NCI-H1105 treated with DMSO at 0.1 percent for 48 hours (cell line): ENCODE data around the gene FAM120C.

Source experiments
- DNase-seq: peaks from one replicate; lab custom pipeline; 2025; lab: John Stamatoyannopoulos, UW

FAM120C gene

GRCh38 chrX:54182864-54183613 is at the start of gene FAM120C:
TSS of gene FAM120C (minus strand) at chrX:54183254. CDS start at chrX:54183198, 56 bp downstream.
- peak; percentile 75 for DNase-seq

GRCh38 chrX:54230435-54231148 is 47.5 kb upstream of the FAM120C start:
- DNase-seq: no peak

GRCh38 chrX:54223581-54223980 is 40.5 kb upstream of the FAM120C start:
- no peak for DNase-seq

DNA sequence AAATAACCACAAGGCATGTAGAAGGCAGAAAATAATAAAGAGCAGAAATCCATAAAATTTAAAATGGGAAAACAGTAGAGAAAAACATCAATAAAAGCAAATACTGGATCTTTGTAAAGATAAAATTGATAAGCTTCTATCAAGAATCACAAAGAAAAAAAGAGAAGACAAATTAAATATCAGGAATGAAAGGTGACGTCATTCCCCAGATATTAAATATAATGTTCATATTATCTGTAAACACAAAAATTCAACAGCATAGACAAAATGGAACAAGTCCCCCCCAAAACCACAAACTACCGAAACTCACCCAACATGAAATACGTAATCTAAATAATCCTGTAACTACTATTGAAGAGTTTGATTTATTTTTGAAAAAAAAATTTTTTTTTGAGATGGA is 30.5 kb upstream of the FAM120C start:
- DNase-seq: no peak

DNA sequence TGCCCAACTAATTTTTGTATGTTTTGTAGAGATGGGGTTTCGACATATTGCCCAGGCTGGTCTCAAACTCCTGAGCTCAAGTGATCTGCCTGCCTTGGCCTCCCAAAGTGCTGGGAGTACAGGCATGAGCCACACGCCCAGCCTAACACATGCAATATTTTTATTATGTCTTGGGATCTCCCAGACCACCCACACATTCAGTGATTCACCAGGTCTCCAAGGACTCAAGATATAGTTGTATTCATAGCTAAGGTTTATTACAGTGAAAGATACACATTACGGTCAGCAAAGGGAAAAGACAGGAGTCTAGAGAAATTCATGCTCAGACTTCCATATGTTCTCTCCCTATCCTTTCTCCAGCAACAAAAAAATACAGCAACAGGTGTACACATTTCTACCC is 25.5 kb upstream of the FAM120C start:
- DNase-seq: no peak

DNA sequence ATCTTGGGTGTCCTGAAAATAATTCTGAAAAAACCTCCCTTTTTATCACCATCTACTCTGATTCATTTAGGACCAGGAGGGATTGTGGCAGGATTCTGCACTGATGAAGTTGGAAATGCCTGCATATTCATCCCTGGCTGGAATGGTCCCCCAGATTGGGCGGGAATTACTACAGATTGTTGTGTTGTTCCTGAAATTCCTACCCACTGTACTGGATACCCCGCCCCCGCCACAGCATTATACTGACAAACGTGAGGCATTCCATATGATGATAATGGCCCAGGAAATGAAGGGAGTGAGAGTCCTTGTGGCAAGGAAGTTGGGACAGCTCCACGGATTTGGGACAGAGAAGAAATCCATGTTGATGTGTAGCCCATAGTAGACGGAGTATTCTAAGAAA is 15.2 kb upstream of the FAM120C start:
- DNase-seq: no peak

DNA sequence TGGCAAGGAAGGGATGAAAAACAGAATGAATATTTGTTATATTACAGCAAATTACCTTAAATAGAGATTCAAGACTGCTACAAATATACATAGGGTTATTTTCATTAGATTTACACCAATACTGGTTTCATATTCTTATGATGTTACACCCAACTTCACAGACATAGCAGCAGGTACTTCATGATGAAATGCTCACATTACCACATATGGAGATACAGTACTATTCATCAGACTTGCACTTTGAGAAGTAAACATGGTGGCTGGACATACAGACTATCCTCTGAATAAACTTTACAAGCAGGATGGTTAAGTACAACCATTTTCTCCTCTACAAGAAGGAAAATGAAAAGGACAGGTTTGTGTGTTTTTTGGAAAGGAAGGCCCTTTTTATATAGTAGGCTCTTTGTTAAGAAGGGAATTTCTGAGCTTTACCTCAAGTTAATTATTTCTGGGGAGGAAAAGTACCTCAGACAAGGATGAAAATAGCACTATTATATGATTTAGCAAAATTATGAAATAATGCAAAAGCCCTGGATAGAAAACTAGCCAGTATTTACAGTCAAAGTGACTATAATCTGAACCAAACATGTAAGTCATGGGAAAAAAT is 12.0 kb upstream of the FAM120C start:
- DNase-seq: no peak

- no peak for DNase-seq
Measured at GRCh38 chrX:54193085-54193821, 10.2 kb upstream of the FAM120C start.

DNA sequence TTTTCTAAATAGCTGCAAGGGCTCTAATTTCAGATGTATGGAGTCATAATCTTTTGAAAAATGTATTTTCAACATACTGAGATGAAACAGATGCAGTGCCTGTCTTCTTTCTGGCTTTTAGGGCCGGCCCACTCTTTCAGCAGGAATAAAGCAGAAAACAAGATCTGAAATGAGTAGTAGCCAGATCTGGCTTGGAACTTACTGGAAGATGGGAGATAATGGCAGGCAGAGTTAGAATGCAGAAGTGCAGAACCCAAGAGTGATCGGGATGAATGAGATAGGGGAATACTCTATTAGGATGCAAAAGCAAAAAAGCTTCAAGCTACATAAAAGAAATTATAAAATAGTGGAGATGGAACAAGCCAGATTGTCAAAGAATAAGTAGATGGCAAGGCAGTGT is 1.4 kb upstream of the FAM120C start:
- DNase-seq: no peak

DNA sequence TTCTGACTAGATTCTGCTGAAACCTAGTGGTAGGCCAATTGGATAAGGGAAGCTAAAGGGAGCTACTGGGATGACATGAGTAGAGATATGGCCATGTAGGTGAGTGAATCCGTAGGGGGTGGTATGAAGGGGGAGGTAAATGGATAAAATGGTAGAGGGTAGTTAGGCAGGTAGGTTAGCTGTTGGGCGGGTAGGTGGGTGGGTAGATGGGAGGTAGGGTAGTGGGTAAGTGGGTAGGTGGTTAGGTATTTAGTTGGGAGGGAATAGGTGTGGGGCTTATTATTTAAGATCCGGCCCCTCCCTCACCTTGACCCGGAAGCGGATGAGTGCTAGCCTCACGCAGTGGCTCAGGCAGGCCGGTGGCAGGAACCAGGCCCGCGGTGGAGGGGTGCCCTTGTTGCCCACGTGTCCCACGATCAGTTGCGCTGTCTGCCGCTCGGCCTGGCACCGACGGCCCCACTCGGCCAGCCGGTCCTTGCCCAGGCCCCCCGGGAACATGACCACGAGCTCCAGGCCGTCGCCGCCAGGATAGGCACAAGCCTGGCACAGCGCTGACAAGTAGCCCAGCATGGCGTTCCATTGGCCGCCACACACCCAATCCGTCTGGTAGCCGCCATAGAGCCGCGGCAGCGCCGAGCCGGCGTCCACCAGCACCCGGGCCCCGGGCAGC is 725 bp downstream of the FAM120C start:
- DNase-seq: peak; percentile 48

GRCh38 chrX:54181202-54181953 is 1.7 kb downstream of the FAM120C start:
- DNase-seq: no peak

DNA sequence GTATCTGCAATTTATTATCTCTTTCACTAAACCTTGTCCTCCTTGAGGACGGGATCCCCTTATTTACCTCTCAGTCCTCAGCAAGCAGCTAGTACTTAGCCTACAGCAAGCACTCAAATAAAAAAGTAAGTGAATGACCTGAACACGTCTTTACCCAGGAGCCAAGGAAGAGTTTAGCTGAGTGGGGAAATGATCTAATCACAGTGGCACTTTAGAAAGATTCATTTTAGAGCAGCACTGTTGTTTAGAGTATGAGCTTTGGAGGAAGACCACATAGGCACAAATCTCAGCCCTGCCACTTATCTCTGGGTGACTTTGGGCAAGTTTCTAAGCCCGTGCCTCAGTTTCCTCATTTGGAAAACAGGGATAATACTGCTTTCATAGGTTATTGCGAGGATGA is 2.7 kb downstream of the FAM120C start:
- no peak for DNase-seq

DNA sequence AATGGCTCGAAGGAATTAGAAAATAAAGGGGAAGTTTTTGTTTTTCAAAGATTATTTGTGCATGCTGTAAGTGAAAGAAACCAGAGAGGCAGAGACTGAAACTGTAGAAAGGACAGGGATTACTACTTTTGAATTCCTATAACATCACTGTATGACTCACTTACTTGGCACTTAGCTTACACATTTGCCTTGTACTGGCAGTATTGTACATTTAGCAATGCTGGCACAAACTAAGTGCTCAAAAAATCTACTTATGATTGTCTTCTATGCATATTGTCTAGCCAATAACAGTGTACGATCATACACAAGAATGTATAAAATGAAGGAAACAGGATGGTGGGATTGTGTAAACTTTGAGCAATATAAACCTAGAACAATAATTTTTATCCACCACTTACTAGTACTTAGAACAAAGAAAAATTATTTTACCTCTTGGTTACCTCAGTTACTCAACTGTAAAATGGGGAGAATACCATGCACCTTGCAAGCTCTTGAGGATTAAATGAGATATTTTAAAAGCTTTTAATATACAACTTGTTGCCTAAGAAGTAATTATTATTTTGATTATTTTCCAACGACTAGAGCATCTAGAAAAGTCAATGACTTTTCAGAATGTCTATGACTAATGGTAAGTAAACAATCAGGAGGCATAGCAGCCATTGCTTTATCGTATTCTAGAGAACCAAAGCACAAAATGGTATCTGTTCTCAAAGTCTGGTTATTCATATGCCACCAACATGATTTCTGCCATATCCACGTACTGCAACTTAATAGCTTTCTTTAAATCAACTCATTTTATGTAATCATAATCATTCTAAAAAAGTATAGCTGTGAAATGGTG is 4.7 kb downstream of the FAM120C start:
- no peak for DNase-seq

DNA sequence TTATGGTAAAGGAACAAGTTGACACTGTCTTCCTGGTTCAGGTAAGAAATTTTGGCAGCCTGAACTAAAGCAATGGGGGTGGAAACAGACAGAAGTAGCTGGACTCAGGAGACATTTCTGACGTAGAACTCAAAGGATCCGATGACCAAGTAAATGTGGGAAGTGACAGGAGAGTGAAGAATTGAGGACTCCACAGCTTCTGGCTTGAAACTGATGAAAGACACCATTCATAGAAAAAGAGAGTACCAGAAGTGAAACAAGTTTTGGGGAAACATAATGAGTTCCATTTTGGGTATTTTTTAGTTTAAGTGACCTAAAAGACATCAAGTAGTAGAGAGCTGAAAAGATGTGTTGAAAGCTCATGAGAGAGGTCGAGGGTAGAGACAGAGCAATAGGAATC is 5.7 kb downstream of the FAM120C start:
- DNase-seq: no peak

DNA sequence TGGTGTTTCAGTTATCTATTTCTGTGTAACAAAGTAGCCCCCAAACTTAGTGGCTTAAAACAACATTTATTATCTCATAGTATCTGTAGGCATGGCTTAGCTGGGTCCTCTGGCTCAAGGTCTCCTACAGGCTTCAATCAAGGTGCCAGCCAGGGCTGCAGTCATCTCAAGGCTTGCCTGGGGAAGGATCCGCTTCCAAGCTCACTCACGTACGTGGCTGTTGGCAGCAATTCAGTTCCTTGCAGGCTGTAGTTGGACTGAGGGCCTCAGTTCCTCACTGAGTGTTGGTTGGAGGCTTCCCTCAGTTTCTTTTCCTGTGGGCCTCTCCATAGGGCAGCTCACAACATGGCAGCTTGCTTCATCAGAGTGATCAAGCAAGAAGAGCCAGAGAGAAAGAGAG is 9.3 kb downstream of the FAM120C start:
- no peak for DNase-seq

- no peak for DNase-seq
Measured at GRCh38 chrX:54172455-54172854, 10.6 kb downstream of the FAM120C start.

DNA sequence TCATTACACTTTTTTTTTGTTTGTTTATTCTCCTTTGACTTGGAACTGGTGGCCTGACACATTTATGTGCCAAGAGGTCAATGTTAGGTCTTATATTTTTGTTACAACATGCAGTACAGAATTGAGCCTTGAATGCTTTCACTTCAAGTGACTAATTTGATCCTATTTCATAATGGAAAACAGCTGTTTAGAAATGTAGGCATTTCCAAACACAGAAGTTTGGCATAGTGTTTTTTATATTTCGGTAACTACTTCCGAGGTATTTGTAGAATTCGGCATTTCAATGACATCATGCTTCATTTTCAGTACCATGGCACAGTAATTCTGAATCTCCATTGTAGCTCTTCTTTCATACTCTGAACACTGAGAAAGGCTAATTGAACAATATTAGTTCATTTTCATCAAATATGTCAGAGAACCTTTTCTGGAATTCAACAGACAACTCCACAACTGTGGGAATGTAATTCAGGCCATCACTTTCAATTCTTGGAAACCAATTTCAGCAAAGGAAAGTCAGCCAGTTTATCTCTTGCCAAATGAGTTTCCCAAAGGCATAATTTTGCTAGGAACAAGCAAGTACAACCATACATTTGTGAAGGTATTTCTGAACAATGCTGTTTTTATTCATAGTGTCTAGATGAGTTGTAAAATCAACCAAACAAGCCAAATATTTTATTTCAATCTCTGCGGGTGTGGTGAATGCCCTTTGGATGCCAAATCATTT is 11.4 kb downstream of the FAM120C start:
- no peak for DNase-seq

DNA sequence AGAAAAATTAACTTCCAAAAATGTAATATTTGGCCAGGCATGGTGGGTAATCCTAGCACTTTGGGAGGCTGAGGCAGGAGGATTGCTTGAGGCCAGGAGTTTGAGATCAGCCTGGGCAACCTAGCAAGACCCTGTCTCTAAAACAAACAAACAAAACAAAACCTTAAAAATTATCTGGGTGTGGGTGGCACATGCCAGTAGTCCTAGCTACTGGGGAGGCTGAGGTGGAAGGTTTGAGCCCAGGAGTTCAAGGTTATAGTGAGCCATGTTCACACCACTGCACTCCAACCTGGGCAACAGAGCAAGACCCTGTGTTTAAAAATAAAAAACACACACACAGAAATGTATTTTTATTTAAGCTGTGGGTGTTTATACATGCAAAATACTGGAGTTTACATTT is 12.0 kb downstream of the FAM120C start:
- no peak for DNase-seq

DNA sequence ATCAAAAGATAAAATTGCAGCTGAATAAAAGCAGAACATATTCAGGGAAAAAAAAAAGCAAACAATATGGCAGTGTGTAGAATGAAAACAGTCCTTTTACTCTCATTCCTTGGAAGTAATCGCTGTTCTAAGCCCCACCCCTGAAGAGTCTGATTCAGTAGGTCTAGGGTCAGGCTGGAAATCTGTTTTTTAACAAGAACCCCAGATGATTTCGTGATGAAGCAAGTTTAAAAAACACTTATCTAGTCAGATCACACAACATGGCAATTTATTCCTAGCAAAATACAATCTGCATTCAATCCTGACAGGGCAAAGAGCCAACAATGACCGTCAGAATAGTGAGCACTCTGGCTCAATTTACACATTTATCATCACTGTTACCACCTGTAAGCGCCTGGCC is 16.1 kb downstream of the FAM120C start:
- DNase-seq: no peak

DNA sequence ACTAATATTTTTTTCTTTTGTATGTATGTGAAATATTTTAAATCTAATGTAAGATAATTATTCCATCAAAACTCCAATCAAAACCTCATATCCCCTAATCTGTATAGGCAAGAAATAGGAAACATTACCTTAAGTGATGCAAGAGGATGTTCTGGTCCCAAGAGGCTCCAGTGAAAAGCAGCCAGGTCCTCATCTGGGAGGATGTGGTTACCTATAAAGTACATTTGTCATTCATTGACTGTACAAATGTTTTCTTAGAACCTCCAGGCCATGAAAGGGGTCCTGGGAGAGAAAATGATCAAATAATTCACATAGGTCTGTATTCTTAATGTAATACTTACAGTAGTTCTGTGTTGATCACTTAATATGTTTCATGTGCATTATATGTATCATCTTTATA is 25.5 kb downstream of the FAM120C start:
- no peak for DNase-seq
